GM19025 (cell line): ENCODE results near the gene FSTL5.
"Not testable (repeated sequence)": the region's sequence is repeated elsewhere in the genome, so short reads cannot be mapped to it uniquely, and the experiment has no call there.

Experiments
- ATAC-seq: cut with Tn5 transposase; IDR thresholded peaks from one replicate; pipeline ENCODE4 v1.9.1; 2021; ENCODE audit warnings: mild to moderate bottlenecking, low read depth, moderate library complexity; ENCODE audit not compliant: unreplicated experiment

FSTL5 gene

DNA sequence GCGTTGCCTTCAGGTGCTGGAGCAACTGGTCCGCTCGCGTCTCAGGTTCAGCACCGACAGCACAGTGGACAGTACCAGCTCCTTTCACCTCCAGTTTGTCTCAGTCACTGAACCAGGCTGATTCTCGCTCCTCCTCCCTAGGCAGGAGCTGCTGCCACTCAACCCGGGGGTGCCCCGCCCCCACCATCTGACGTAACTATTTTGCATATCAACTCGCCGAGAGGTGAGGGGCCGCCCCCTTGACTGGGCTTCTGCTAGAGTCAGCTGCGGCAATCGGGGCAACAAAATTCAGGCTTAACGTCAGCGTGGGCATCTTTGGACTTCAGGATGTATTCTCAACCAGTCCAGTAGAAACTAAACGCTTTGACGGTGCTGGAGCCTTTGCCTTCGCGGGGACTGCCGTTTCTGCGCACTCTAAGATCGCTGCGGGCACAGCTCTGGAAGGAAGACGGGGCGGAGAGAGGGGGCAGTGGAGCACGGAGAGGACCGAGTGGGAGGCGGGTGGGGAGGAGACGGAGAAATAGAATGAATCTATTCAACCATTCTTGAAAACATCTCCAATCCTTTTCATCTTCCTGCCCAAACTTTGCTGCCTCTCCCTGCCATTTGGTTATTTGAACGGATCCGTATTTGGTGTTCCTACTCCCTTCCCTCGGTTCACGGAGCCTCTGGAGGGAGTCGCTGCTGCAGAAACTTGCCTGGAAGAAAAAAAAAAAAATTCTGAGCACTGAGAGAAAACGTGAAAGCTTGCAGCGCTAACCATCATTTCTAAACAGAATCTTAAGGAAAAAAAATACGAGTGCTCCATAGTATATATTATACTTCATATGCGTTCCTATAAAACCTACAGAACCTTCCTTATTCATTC is at the start of gene FSTL5:
FSTL5 (minus strand) TSS at position 109 of the 868 bp plus-strand sequence. CDS start 52,604 bp downstream, outside the sequence.
- ATAC-seq: peak; percentile 96

DNA sequence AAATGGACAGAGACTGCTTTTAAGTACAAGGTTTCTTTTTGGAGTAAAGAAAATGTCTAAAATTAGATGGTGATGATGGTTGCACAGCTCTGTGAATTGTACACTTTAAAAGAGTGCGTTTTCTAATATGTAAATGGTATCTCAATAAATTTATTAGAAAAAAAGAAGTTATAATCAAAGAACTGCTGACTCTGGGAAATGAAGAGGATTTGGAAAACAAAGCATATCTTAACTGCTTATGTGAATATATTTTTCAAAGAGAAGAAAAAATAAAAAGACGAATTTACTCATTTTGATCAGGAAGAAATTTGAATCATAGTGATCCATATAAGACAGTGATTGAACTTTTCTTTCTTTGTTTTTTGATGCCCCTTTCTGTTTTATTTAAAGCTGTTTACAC is 45.9 kb upstream of the FSTL5 start:
- no peak for ATAC-seq

DNA sequence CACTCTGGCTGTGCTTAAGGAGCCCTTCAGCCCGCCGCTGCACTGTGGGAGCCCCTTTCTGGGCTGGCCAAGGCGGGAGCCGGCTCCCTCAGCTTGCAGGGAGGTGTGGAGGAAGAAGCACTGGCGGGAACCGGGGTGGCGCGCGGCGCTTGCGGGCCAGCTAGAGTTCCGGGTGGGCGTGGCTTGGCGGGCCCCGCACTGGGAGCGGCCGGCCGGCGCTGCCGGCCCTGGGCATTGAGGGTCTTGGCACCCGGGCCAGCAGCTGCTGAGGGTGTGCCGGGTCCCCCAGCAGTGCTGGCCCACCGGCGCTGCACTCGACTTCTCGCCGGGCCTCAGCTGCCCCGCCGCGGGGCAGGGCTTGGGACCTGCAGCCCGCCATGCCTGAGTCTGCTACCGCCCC is 39.7 kb upstream of the FSTL5 start:
- ATAC-seq: not testable (repeated sequence)

DNA sequence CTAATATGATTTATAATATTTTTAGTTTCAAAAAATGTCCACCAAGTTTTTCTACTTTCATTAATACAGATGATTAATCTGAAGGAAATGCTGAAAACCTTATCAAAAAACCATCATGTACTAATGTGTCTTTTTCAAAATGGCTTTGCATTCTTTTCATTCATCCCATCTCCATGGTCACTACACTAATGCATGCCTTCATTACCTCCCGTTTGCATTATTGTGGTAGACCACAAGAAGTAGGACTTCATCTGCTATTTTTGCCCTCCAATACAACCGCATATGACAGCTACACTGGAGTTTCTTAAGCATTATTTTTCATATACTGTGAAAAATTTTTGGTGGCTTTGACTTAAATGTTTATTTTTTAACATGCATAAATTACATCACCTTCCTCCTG is 37.9 kb upstream of the FSTL5 start:
- no peak for ATAC-seq

DNA sequence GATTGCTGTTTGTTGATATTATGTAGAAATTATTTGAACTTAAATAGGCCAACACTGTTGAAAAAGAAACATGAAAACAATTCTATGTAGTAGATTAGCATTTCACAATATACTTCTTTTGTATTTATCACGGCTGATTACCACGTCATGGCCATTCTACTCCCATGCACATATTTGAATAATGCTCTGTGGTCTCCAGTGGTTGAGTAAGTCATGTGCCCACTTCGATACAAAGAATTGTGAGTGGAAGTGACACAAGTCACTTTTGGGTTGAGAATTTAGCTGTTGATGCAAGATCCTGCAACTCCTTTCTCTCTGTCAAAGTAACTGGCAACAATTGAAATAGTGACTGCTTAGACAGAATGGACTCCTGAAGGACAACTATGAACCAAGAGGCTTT is 6.7 kb upstream of the FSTL5 start:
- ATAC-seq: no peak

DNA sequence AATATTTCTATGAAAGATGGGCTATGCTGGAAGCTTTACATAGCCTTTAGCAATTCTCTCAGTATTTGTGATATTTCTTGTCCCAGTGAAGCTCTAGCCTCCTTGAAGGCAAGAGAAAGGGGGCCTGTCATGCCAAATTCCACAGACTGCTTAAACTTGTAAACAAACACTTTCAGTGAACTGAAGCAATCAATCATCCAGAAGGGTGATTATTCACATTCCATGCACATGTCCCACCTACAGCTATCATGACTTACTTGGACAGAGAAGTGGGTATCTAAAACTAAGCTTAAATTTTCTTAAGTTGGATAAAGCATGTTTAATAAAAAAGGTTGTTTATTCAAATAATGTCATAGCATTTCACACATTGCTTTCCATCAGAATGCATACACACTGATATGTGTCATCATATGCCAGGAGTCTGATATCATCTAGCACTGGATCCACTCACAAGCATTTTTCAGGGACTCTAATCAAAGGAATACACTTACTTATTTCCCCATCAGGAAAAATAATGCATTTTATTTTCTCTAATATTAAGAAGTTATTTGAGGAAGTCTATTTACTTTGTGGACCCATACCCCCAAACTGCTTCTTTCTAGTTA is 1.2 kb upstream of the FSTL5 start:
- no peak for ATAC-seq

DNA sequence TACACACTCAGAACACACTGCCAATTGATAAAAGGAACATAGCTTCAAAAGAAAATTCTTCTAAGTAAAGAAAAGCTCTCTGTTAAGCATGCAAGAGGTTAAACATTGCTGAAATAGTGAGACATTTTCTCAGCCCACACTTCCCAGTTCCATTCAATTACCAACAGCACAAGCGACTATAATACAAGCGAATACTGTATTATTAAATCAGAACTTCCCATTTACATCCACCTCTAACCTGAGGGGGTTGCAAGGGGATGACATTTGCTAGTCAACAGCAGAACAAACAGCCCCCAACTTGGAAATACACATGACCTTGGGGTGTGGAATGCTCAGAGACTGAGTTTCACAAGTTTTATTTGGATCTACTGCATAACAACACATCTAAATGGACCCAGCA is 1.1 kb downstream of the FSTL5 start:
- no peak for ATAC-seq

DNA sequence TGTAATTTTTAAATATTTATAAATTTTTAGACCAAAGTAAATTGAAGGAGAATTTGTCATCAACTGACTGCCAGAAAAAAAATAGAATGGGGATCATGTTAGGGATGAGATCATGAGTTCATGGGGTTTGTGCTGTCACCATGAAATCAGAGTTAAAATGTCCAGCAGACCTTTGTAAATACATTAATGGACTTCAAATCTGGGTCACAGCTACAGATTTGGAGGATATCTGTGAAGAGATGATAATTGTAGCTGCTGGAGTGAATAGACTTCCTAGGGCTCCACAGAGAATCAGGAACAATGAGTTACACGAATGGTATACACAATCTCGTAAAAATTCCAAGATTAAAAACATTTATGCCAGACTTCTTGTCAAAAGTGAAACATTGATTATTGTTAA is 6.6 kb downstream of the FSTL5 start:
- no peak for ATAC-seq

DNA sequence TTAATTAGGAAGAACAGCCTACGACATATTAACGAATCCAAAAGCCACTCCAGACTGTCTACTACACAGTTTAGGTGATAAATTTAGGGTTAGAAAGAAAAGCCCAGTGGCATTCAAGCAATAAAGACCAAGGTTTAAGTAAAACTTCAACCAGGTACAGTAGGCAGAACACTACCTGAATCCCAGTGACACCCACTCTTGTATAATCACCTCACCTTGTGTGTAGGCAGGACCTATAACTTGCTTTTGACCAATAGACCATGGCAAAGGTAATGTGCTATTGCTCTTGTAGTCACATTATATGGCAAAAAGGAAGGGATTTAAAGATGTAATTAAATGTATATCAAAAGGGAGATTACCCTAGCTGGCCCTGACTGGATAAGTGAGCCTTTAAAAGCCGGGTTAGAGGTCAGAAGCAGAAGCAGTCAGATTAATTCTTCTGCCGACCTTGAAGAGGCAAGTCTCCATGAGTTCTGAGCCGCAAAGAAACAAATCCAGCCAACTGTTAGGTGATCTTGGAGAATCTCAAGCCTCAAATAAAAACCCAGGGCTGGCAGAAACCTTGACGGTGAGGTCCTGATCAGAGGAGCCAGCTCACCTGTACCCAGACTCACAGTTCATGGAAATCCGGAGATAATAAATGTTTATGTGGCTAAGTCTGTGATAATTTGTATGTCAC is 8.8 kb downstream of the FSTL5 start:
- ATAC-seq: no peak

DNA sequence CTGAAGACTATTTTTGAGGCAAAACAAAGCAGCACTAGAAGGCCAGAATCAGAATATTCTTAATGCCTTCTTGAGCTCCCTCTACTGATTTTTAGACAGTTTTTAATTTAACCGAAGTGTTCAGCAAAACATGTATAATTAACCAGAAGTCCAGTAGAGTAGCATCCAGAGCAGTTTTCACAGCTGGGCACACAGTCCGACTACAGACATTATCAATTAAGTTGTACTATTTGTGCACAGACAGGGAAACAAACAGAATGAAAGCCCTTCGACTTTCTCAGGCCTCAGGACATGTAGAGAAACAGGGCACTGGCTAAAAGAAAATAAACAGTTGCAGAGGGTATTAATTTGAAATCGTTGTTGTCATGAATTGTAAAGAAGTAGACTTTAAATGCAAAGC is 11.9 kb downstream of the FSTL5 start:
- ATAC-seq: no peak

DNA sequence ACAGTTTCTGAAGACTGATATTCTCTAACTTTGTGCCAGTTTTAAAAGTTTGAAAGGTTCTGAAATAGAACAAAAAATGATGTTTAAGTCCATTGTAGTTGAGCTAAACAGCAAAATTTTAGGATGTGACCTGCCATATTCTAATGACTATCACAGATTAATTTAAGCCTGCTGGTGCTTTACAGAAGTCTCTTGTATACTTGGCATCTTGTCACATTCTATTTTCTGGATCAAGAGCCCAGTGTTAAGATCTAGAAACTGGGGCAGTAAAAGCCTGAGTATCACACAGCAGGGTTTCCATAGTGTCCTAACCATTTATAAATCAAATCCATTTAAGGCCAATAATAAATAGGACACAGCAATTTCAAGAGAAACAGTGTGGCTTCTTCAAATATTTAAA is 12.4 kb downstream of the FSTL5 start:
- ATAC-seq: no peak

DNA sequence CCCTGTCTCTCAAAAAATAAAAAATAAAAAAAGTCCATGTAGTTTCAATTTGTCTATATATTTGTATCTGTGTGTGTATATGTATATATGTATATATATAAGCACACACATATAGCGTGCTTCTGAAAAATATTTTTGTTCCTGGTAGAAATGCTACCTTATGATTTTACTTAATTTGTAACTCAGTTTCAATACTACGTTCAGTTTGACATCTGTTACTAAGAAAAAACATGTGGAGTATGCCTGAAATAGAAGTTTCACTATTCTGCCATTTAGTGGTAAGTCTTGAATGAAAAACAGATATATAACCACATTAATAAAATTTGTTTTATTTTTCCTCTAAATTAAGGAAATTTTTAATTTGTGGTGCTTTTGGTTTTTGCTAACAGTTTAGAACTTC is 14.2 kb downstream of the FSTL5 start:
- ATAC-seq: no peak

DNA sequence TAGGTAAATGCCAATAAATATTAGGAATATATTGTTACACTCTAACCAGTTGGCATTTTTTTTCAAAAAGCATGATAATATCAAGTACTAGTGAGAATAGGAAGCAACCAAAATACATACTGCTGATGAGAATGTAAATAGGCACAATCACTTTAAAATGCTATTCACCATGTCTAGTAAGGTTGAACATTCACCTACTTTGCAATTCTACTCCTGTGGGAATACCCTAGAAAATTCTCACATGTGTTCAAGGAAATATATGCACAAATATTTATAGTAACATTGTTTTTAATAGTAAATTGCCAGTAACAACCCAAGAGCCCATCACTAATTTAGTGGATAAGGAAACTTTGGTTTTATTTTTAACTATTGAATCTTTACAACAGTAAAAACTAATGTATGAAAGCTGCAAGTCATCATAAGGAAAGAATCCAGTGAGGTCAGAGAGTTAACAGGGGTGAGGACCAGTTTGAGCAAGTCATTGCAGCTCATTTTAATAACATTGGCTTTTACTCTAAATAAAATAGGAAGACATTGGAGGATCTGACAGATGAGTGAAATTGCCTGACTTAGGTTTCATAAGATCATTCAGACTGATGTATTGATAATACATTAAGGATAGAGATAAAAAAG is 23.6 kb downstream of the FSTL5 start:
- no peak for ATAC-seq

DNA sequence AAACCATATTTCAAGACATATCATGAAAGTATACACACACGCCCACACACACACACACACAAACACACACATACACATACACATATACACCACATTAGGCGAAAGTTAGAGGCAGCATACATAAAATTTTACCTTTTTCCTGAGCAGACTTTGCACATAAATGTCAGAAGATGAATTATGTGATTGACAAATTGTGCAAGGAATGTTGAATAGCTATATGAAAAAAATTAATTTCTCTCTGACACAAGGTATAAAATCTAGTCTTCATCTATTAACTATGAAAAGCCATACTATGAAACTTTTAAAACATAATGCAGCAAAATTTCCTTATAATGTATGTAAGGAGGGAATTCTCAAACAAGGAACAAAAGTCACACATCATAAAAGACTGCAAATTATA is 24.4 kb downstream of the FSTL5 start:
- no peak for ATAC-seq

DNA sequence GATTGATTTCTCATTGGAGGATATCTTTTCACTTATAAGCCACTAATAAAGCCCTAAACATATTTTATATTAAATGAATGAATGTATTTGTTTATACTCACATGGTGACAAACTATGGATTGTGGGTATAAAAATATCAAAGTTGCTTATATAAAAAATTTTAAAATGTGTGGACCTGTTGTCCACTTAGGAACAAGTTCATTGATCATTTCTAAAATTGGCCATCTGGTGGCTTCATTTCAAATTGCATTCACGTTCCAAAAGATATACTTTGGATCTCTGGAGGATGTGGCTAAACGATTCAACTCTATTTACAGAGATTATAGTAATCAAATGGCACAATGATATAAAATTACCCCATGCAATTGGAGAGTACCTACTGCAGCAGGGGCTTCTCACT is 32.5 kb downstream of the FSTL5 start:
- ATAC-seq: no peak

DNA sequence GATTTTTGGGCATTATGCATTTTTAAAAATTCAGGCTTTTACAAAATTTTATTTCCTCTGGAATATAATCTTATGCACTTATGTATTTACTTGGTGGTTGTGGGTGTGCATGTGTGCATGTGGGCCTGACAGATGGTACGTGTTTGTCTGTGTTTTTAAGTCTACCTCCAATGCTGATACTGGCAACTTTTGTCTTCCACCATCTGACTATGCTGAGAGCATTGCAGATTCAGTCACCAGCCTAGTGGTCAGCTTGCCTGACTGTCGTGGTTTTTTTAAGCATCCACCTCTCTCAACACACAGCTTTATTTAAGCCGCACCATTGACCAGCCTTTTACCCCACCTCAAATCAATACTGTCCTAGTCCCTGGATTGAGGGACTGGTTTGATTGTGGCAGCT is 37.1 kb downstream of the FSTL5 start:
- ATAC-seq: no peak

DNA sequence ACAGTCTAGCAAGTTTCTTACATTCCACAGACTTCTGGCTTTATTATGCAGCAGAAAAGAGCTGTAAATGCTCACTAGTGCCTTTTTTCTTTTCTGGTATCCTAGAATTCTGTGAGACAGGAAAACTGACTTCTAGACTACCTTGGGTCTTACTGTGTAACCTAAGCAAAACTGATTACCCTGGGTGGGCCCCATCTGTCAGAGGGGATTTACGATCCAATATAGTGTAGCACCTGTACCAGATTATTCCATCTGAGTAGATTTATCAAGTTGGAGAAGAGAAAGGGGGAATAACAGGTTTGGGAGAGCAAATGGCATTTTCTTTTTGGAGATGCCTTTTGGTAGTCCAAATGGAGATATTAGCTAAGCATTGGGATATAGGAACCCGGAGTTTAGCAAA is 46.7 kb downstream of the FSTL5 start:
- ATAC-seq: no peak

DNA sequence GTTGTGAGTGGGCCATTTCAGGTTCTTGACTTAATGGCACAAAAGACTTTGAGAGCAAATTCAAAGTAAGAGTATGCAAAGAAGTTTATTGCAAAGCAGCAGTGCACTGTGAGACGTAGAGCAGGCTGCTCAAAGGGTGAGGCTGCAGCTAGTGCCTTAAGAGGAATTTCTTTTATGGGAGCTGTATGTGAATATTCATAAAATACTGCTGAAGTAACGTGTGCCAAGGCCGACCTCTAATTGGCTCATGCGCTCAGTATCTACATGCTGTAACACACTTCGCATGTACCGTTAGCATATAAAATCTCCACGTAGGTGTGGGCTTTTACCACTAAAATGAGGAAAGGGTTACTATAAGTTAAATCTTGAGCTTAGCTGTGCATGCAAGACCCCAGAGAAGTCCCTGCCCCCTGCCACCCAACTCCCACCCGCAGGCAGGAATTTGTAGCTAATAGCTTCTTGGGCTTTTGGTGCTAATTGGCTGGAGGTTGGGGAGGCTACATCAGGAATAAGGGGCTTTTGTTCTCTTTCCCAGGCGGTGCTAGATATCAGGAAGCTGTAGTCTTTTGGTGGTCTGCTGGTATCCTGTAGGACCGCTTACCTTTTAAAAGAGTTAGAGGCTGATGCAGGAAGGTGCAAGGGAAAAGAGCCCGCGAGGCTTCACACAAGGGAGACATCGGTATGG is 47.6 kb downstream of the FSTL5 start:
- ATAC-seq: no peak

DNA sequence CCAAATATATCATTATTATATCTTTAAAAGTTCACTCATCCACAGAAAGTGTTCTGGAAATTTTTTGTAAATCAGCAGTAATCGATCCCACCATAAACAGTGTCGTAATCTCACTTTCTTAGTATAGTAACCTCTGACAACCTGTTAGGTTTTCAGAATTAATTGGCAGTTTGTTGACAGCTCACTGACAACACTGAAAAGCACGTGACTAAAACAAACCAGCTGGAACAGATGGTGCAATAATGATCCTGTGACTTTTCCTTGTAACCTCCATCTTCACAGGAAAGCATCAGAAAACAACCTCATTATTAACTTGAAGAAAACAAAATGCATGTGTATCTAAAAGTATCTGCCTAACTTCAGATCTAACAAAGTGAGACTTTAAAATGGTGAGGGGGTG is 48.5 kb downstream of the FSTL5 start:
- no peak for ATAC-seq

DNA sequence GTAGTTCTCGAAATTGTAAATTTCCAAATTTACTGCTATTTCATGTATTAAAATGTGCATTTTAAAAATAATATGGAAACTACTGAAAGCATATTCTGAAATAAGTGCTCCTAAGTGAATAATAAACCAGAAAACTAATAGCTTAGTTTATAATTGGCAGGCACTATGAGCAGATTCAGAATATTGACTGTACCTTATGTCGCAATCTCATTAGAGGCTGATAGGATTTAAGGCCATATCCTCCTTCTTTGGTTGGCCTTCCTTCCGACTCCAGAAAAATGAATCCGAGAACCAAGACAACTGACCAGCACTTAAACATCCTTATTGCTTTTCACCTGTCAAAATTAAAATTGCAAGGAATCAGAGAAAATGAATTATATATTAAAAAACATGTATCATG is 52.7 kb downstream of the FSTL5 start:
- no peak for ATAC-seq
